Endothelial cell of umbilical vein (primary cell): ENCODE measurements around the gene NRF1. TPM values are rescaled to one million over a fixed set of nuclear protein-coding genes. Genes with fewer than 3 reads are reported as not detected.

ENCODE experiments used
- BruUV-seq: library from RNA; stranded (reverse); fragments of 400-500 nt; replicated peaks from 2 replicates; lab custom pipeline; 2021; lab: Mats Ljungman, UMichigan
- CTCF ChIA-PET: fragments of 300-600, 350-600 bp; sonication (Branson Sonifier 250); formaldehyde crosslinking; loops from one replicate; lab custom pipeline; 2021; ENCODE audit warnings: antibody characterized with exemption, inconsistent platforms; lab: Charles Lee
- POLR2A ChIA-PET: fragments of 300-600, 350-600 bp; sonication (Branson Sonifier 250); formaldehyde crosslinking; loops from one replicate; lab custom pipeline; 2021; ENCODE audit warnings: antibody characterized with exemption, inconsistent platforms; lab: Charles Lee
- DNase-seq: peaks from one replicate; pipeline ENCODE4 v3.0.0-alpha.2; 2011; ENCODE audit warnings: low read depth, low spot score
- FAIRE-seq: peaks from 2 replicates; lab custom pipeline; 2011; peaks lifted over from hg19 to GRCh38; lab: Jason Lieb, UNC
- H2AFZ ChIP-seq: 2 replicates; pipeline ENCODE4 v1.6.0; 2012; ENCODE audit warnings: low read depth, low read length, control low read depth, inconsistent platforms
- H3K27ac ChIP-seq: 2 replicates; pipeline ENCODE4 v1.5.1; 2011; ENCODE audit warnings: low read depth, mild to moderate bottlenecking, control low read depth, low read length, moderate library complexity; ENCODE audit not compliant: insufficient read depth
- H3K27me3 ChIP-seq, 2 experiments: 2 replicates each; pipeline versions ENCODE4 v1.6.0 to v1.6.1; 2011; ENCODE audit warnings: low read length in 2 of 2, mixed read lengths in 1 of 2; ENCODE audit not compliant: control insufficient read depth in 2 of 2, insufficient read depth in 2 of 2
- H3K36me3 ChIP-seq, 2 experiments: 2 replicates in 1 of 2; 3 replicates in 1 of 2; pipeline ENCODE4 v1.5.1; 2011; ENCODE audit warnings: low read length in 2 of 2, mild to moderate bottlenecking in 1 of 2, moderate library complexity in 1 of 2; ENCODE audit not compliant: control insufficient read depth in 2 of 2, insufficient read depth in 2 of 2; ENCODE audit errors: extremely low read depth in 1 of 2
- H3K4me1 ChIP-seq: 3 replicates; pipeline ENCODE4 v1.5.1; 2011; ENCODE audit warnings: mild to moderate bottlenecking, low read length; ENCODE audit not compliant: control insufficient read depth, insufficient read depth; ENCODE audit errors: extremely low read depth
- H3K4me2 ChIP-seq: 2 replicates; pipeline ENCODE4 v1.6.1; 2011; ENCODE audit warnings: low read length, control low read depth, mixed read lengths; ENCODE audit not compliant: insufficient read depth
- H3K4me3 ChIP-seq, 3 experiments: fragments of 200-600 bp in 1 of 3; sonication (generic), shearing (Covaris generic) in 1 of 3; replicated peaks in 1 of 3; 2 replicates each; pipeline ENCODE4 v1.5.1; 2011 to 2016; ENCODE audit warnings: control low read depth in 3 of 3, low read length in 3 of 3, mild to moderate bottlenecking in 2 of 3, inconsistent platforms in 1 of 3, low read depth in 1 of 3, moderate library complexity in 1 of 3; ENCODE audit not compliant: insufficient read depth in 1 of 3
- H3K79me2 ChIP-seq: 2 replicates; pipeline ENCODE4 v1.6.0; 2012; ENCODE audit warnings: low read length, inconsistent platforms; ENCODE audit not compliant: control insufficient read depth, insufficient read depth
- H3K9ac ChIP-seq: replicated peaks from 2 replicates; pipeline ENCODE3; 2011; ENCODE audit warnings: low read length, control low read depth; ENCODE audit not compliant: insufficient read depth; ENCODE audit errors: extremely low read depth
- H3K9me1 ChIP-seq: replicated peaks from 3 replicates; pipeline ENCODE4 v1.6.0; 2011; ENCODE audit warnings: mild to moderate bottlenecking, low read length; ENCODE audit not compliant: control insufficient read depth, insufficient read depth; ENCODE audit errors: extremely low read depth
- H3K9me3 ChIP-seq: replicated peaks from 2 replicates; pipeline ENCODE4 v1.5.1; 2012; ENCODE audit warnings: low read length, inconsistent platforms; ENCODE audit not compliant: control insufficient read depth, insufficient read depth
- H4K20me1 ChIP-seq: replicated peaks from 2 replicates; pipeline ENCODE3; 2011; ENCODE audit warnings: mild to moderate bottlenecking, low read length; ENCODE audit not compliant: control insufficient read depth, insufficient read depth; ENCODE audit errors: extremely low read depth
- EZH2 ChIP-seq: IDR thresholded peaks from 2 replicates; pipeline ENCODE4 v1.6.1; 2012; ENCODE audit warnings: borderline replicate concordance, low read depth, mild to moderate bottlenecking, moderate library complexity, low read length, inconsistent platforms; ENCODE audit not compliant: severe bottlenecking
- FOS ChIP-seq: IDR thresholded peaks from 2 replicates; pipeline ENCODE4 v1.6.1; 2011; ENCODE audit warnings: mild to moderate bottlenecking, low read length, moderate library complexity, borderline replicate concordance; ENCODE audit not compliant: insufficient read depth
- GATA2 ChIP-seq: IDR thresholded peaks from 2 replicates; pipeline ENCODE4 v1.7.0; 2011; ENCODE audit warnings: low read depth, mild to moderate bottlenecking, moderate library complexity, mixed read lengths, low read length; ENCODE audit not compliant: insufficient read length, insufficient read depth
- JUN ChIP-seq: IDR thresholded peaks from 2 replicates; pipeline ENCODE4 v1.6.1; 2011; ENCODE audit warnings: borderline replicate concordance, low read depth; ENCODE audit not compliant: insufficient read length, insufficient read depth
- MYC ChIP-seq: IDR thresholded peaks from one replicate; pipeline ENCODE4 v1.6.1; 2011; ENCODE audit warnings: mild to moderate bottlenecking, low read depth, low read length
- POLR2A ChIP-seq: IDR thresholded peaks from 2 replicates; pipeline ENCODE4 v1.6.1; 2012; ENCODE audit warnings: low read depth, mild to moderate bottlenecking, control low read depth, low read length
- POLR2AphosphoS5 ChIP-seq: IDR thresholded peaks from 2 replicates; pipeline ENCODE4 v1.6.1; 2012; ENCODE audit warnings: low read depth, mild to moderate bottlenecking, control low read depth, low read length, moderate library complexity; ENCODE audit not compliant: insufficient read depth
- dilution Hi-C: fragments of 300-500 bp; cut with MboI; formaldehyde crosslinking; loops from one replicate; pipeline ENCODE4 v1.15.0; 2019; ENCODE audit warnings: low sequenced_read_pairs; ENCODE audit not compliant: extremely low pct_ligation_motif_present
- intact Hi-C: fragments of 100-400 bp; cut with micrococcal nuclease; formaldehyde crosslinking; loops from one replicate; pipeline ENCODE4 v1.10.0; 2022
- polyA plus RNA-seq, 4 experiments: library from polyadenylated mRNA; depleted of rRNA in 3 of 4; stranded (reverse) in 3 of 4; unstranded in 1 of 4; fragments of >200 nt; gene quantifications; 2 replicates each; pipeline versions ENCODE4 v1.2.1 to v1.2.3, GENCODE V29; 2011 to 2012; ENCODE audit warnings: missing spikeins in 1 of 4
- total RNA-seq: library from RNA; stranded (reverse); gene quantifications from 2 replicates; pipeline ENCODE4 v1.2.3, GENCODE V29; 2021
- TF ChIP-seq, protein P1 (sequence below), 2 donors: IDR thresholded peaks; 1 replicate in 1 of 2; 2 replicates in 1 of 2; pipeline ENCODE4 v1.5.1; 2011; ENCODE audit warnings: low read length in 2 of 2, mild to moderate bottlenecking in 2 of 2, moderate library complexity in 2 of 2, control low read depth in 1 of 2, inconsistent platforms in 1 of 2, low read depth in 1 of 2; ENCODE audit not compliant: insufficient read depth in 1 of 2; ENCODE audit errors: extremely low read depth in 1 of 2
- TF ChIP-seq, protein P2 (sequence below): IDR thresholded peaks from 2 replicates; pipeline ENCODE4 v1.6.1; 2011; ENCODE audit not compliant: insufficient read depth, insufficient read length

The NRF1 gene
- total and polyA plus RNA-seq, 2 donors (not counting 3 experiments of a cell fraction or from before 2014, with no cell fraction given) = 14.6 to 20.3 TPM

DNA sequence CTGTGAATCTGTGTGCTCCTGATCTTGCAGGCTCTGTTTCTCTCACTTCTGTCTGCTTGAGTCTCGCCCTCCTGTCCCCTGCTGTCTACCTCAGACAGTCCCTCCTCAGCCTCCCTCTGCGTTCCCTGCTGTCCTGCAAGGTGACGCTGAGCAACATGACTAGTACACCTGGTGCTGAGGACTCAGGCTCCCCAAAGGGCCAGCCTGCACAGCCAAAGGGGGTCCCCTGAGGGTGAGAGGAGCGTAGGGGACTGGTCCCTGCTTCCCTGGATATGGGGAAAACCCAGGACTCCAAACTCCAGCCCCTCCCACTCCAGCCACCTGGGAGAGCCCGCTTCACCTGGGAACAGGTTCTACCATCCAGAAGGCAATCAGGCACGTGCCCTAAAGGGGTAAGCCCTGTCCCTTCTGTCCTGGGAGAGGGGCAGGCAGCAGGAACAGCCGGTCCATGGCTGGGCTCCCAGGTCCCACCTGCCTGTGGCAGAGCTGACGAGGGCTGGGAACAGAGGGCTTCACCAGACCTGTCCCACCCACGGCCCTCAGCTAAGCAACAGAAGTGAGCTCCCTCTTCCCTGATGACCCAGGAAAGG is 184.8 kb downstream of the NRF1 start:
- Histone ChIP-seq H3K27ac (no peak overlapping the region), H4K20me1 (no peaks in the 10 kb centered on the region), H3K4me1 (no peaks in the 10 kb centered on the region), H2AFZ (no peak overlapping the region), H3K36me3 (no peaks in the 10 kb centered on the region), H3K9me1 (no peaks in the 10 kb centered on the region), H3K4me3 (no peak overlapping the region), H3K9me3 (no peaks in the 10 kb centered on the region), H3K4me2 (no peak overlapping the region), H3K9ac (no peak overlapping the region), H3K79me2 (no peaks in the 10 kb centered on the region), H3K27me3 (peaks cover 2 to 6% of the 10 kb centered on the region in 2 experiments)
- dilution Hi-C loops = no loop called here
- DNase-seq (no peak), FAIRE-seq (no peak)
- POLR2A ChIA-PET = no interaction called here
- TF ChIP-seq FOS (no peak), POLR2AphosphoS5 (no peak), POLR2A (no peak), JUN (no peak), MYC (no peak), EZH2 (no peak), GATA2 (no peak)
- TF ChIP-seq, protein P1, sequence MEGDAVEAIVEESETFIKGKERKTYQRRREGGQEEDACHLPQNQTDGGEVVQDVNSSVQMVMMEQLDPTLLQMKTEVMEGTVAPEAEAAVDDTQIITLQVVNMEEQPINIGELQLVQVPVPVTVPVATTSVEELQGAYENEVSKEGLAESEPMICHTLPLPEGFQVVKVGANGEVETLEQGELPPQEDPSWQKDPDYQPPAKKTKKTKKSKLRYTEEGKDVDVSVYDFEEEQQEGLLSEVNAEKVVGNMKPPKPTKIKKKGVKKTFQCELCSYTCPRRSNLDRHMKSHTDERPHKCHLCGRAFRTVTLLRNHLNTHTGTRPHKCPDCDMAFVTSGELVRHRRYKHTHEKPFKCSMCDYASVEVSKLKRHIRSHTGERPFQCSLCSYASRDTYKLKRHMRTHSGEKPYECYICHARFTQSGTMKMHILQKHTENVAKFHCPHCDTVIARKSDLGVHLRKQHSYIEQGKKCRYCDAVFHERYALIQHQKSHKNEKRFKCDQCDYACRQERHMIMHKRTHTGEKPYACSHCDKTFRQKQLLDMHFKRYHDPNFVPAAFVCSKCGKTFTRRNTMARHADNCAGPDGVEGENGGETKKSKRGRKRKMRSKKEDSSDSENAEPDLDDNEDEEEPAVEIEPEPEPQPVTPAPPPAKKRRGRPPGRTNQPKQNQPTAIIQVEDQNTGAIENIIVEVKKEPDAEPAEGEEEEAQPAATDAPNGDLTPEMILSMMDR (IDR thresholded peaks at IDR 0.05; ENCODE audit: extremely low read depth in 1 of 2, insufficient read depth in 1 of 2, low read depth in 1 of 2, low read length in 2 of 2) = no peak
- TF ChIP-seq, protein P2, sequence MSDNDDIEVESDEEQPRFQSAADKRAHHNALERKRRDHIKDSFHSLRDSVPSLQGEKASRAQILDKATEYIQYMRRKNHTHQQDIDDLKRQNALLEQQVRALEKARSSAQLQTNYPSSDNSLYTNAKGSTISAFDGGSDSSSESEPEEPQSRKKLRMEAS = no peak
- intact Hi-C loops = no loop called here
- CTCF ChIA-PET = no interaction called here
- BruUV-seq = no TSS peak
